ENCODE measurements around the gene XCL2.
"Not testable (repeated sequence)": the region's sequence is repeated elsewhere in the genome, so short reads cannot be mapped to it uniquely, and the experiment has no call there.

Gene XCL2

GRCh38 chr1:168555508-168556046, 11.8 kb upstream of the XCL2 start:
- DNase-seq, result no peak

GRCh38 chr1:168554603-168555483, 11.0 kb upstream of the XCL2 start:
- DNase-seq, result no peak

- no peak for DNase-seq
Measured at GRCh38 chr1:168553680-168554553, 10.1 kb upstream of the XCL2 start.

DNA sequence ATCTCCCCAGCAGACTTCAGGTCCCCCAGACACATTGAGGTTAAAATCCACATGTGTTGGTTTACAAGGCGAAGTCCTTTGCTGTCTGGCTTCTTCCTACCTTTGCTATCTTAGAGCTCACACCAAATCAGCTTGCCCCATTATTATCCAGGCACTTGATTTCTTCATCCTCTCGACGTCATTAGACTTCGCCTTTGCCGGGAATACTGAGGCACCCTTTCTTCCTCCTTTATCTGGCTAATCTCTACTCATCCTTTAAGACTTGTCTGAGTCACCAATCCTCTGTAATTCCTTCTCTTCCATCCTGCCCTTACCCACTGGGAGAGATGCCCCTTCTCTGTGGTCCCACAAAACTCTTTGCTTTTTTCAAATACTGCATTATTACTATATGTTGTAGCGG, 9.2 kb upstream of the XCL2 start:
- DNase-seq, result no peak

DNA sequence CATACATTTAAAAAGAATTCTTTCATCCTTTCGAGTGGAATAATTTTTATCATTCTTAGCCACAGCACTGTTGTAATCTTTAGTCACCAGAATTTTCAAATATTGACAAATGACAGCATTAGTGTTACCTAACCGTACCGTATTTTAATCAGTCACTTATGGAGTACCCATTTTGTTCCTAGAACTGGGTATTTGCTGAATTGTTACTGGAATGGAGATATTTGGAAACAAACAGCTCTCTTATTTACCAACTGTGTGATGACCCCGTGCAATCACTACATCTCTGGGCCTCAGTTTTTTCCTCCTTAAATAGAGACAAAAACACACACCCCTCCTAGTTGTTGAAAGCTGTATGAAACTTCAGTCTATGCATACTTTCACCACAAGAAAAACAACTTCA, 7.9 kb upstream of the XCL2 start:
- no peak for DNase-seq

- DNase-seq, result no peak
Measured at GRCh38 chr1:168550971-168551370, 7.2 kb upstream of the XCL2 start.

DNA sequence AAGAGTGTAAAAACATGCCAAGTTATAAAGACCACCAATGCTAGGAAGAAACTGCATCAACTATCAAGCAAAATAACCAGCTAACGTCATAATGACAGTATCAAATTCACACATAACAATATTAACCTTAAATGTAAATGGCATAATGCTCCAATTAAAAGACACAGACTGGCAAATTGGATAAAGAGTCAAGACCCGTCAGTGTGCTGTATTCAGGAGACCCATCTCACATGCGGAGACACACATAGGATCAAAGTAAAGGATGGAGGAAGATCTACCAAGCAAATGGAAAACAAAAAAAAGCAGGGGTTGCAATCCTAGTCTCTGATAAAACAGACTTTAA, 2.7 kb upstream of the XCL2 start:
- DNase-seq, result not testable (repeated sequence)

DNA sequence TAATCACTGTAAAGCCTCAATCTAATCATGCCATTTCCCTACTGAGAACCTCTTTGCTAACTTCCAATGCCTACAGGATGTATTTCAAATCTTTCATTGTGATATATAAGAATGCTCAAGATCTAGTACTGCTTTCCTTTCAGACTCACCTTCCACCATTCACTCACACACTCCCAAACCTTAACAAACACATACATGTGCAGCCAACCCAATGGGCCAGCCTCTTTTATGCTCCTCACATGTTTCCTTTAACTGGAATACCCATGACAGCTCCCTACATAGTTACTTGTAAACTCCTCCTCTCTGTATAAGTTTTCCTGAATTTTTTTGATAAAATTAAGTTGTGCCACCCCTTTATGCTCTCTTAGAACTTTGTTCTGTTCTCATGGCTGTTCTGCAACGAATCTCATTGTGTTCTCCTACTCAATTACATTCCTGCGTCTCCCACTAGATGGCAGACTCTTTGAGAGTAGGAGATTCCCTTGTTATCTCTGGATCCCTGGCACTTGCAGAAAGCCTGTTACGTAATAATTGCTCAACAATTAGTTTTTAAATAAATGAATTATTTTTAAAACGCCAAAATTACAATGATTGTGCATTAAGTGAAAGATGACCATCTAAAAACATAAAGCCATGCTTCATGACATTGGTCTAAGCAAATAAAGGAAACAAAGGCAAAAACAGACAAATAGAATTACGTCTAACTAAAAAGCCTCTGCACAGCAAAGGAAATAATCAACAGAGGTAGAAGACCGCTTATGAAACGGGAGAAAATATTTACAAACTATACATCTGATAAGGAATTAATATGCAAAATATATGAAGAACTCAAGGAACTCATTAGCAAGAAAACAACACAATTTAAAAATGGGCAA, 2.1 kb upstream of the XCL2 start:
- not testable (repeated sequence) for DNase-seq

DNA sequence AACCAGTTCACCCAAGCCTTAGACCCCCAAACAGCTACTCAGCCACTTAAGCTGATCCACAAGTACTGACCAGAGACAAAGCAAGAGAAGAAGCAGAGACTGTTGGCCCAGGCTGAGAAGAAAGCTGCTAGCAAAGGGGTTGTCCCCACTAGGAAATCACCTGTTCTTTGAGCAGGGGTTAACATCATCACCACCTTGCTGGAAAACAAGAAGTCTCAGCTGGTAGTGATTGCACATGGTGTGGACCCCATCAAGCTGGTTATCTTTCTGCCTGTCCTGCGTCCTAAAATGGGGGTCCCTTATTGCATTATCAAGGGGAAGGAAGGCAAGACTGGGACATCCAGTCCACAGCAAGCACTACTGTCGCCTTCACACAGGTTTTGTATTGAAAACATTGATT, 819 bp downstream of the XCL2 start:
- not testable (repeated sequence) for DNase-seq

- not testable (repeated sequence) for DNase-seq
Measured at GRCh38 chr1:168540798-168541197, 3.0 kb downstream of the XCL2 start.

- DNase-seq, result no peak
Measured at GRCh38 chr1:168535536-168535935, 8.3 kb downstream of the XCL2 start.

DNA sequence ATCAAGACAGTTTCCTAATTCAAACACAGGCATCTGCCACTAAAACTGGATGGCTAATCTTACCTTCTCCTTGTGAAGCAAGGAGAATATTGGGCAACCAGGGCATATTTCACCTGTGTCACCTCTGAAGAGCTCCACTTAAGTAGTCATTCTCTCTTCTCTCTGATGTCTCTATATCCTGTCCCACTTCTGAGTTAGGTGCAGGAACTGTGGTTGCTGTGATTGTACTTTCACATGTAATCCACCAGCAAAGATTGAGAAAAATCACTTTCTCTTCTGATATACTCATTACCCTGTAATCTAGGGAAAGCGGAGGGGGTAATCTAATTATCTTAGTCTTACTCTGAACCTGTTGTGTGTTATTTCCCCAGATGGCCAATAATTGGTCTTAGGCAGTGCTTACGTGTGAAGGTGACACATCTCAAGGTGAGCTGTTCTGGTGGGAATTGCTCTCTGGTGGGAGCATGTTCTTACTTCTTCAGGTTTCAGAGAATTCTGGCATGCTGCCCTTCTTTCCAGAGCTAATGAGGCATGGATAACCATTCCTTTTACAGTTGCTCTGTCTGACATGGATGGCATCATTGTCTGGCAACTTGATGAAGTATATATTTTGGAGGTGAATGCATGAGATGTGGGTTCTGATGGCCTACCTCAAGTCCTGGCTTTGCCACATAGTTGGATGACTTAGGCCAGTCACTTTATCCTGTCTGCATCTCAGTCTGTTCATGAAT, 12.0 kb downstream of the XCL2 start:
- DNase-seq, result no peak

GRCh38 chr1:168529518-168529917, 14.3 kb downstream of the XCL2 start:
- no peak for DNase-seq

DNA sequence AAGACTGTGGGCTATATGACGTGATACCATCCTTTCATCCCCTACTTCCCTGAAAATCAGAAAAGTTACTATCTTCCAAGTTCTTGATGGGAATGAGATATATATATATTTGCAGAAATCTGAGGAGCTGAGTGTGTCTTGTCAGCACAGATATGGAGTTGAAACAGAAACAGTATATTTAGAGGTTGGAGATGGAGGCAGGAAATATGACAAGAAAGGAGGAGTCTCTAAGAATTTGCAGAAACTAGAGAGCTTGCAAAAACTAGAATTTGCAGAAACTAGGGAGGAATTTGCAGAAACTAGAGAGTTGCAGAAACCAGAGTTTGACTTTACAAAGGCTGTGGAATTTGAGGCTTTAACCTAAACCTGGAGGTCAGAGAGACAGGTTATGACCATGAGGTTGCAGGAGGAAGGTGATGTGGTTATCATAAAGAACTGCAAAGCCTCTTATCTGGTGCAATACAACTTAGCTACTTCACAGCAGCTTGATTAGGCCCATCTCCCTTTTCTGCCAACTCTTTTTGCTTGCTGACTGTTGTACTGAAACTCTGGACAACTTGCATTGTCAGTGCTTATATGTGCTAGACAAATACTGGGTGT, 22.3 kb downstream of the XCL2 start:
- DNase-seq, result no peak

GRCh38 chr1:168520832-168521231, 23.0 kb downstream of the XCL2 start:
- DNase-seq, result no peak

- DNase-seq, result no peak
Measured at GRCh38 chr1:168520052-168520751, 23.6 kb downstream of the XCL2 start.

DNA sequence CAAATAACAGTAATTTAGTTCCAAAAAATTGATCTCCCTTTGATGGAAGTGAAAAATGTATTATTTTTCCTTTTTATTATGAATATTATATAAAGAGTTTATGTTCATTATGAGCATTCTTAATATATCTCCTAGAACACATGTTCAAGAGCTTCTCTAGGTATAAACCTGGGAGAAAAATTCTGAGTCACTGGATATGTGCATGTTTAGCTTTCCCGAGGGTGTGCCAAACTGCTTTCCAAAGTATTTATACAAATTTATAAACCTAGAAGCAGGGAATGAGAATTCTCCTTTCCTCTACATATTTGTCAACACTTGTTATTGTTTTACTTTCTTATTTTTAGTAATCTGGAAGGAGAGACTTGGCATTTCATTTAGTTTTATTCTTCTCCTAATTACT, 25.0 kb downstream of the XCL2 start:
- no peak for DNase-seq

DNA sequence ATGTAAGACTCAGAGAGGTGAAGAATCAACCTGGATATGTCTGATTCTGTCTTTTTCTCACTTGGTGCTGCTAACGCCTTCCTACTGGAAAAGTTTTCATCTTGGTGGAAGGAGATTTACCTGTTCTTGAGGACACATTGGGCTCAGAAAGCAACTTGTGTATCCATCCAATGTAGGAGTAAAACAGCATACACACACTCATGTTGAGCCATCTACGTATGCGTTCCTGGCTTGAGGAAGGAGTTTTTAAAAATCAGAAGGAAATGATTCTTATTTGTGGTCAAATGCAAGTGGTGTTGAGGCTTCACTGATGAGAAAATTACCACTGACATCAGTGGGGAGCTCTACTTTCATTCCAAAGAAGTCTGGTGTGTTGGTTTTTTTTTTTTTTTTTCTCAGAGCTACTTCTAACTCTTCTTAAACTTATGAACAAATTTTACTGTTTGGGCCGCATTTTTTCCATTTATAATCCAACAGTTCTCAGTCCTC, 25.6 kb downstream of the XCL2 start:
- no peak for DNase-seq

- DNase-seq, result no peak
Measured at GRCh38 chr1:168514455-168514854, 29.3 kb downstream of the XCL2 start.

- DNase-seq, result no peak
Measured at GRCh38 chr1:168513656-168514404, 30.0 kb downstream of the XCL2 start.
